GM12874 (cell line): Measurements from ENCODE around the gene WDR11.

Experiments
- CTCF ChIP-seq: IDR thresholded peaks from 2 replicates; pipeline ENCODE4 v1.5.1; 2011; ENCODE audit warnings: low read depth, mild to moderate bottlenecking, control low read depth, low read length, moderate library complexity; ENCODE audit not compliant: insufficient read depth

WDR11 gene

GRCh38 chr10:120832106-120832505, 19.1 kb upstream of the WDR11 start:
- TF ChIP-seq CTCF = no peak

GRCh38 chr10:120833222-120833928, 17.8 kb upstream of the WDR11 start:
- TF ChIP-seq CTCF = no peak

- TF ChIP-seq CTCF = no peak
Measured at GRCh38 chr10:120835603-120836002, 15.6 kb upstream of the WDR11 start.

GRCh38 chr10:120838941-120839340, 12.2 kb upstream of the WDR11 start:
- TF ChIP-seq CTCF = no peak

GRCh38 chr10:120841522-120842189, 9.5 kb upstream of the WDR11 start:
- TF ChIP-seq CTCF = no peak

GRCh38 chr10:120854388-120854787, 3.2 kb downstream of the WDR11 start:
- no peak for TF ChIP-seq CTCF

- TF ChIP-seq CTCF = no peak
Measured at GRCh38 chr10:120861178-120861855, 10.2 kb downstream of the WDR11 start.
